ENCODE results near the gene EZR. TPM values are rescaled to one million over a fixed set of nuclear protein-coding genes. Genes with fewer than 3 reads are reported as not detected.

Gene EZR
- total and polyA plus RNA-seq, 2 of the 8 experiments (the other 6 are each of a cell fraction or from before 2014, with no cell fraction given), result 122 to 286 TPM

DNA sequence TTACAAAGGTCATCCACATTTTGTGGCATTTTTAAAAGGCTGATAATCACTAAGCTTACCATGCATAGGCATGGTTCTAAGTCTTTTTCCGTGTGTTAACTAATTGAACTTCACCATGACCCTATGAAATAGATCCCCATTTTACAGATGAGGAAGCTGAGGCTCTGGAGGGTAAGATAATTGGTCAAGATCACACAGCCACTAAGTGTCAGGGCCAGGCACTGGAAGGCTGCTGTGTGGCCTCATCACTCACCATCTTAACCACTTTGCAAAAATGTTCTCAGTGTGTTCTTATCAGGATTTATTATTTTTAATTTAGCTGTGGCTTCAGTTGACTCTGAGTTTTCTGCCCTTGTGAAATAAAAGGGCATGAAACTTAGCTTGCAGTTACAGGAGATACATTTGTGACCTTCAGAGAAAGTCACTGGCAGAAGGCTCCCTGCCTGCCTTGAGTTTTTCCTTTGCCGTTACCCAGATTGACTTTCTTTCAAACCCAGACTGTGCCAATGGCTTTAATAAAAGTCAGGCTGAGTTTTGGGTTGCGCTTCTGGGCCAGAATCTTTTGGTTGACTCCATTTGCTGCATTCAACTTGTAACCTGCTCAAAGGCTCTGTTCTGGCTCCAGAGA, 82.0 kb downstream of the EZR start:
- Histone ChIP-seq H4K5ac (ENCODE audit: insufficient read length, low read depth, low read length) (no peak overlapping the region), H3K4me1 (replicated peaks in 1 of 4; ENCODE audit: control insufficient read depth in 3 of 4, insufficient read depth in 4 of 4, low read length in 3 of 4) (no peaks in the 10 kb centered on the region), H4K20me1 (replicated peaks in 1 of 2; ENCODE audit: control insufficient read depth in 1 of 2, insufficient read depth in 2 of 2, low read length in 2 of 2) (no peaks in the 10 kb centered on the region), H3K9ac (replicated peaks in 1 of 4; ENCODE audit: extremely low read depth in 1 of 4, low read depth in 3 of 4, low read length in 3 of 4) (no peak overlapping the region), H3K9me3 (ENCODE audit: insufficient read depth in 2 of 2, low read depth in 1 of 2, low read length in 1 of 2) (peaks cover 3% of the 10 kb centered on the region in 2 experiments; a peak in 3 of 4 replicates), H2BK15ac (ENCODE audit: low read length) (no peak overlapping the region), H3K27ac (ENCODE audit: low read depth, low read length) (no peak overlapping the region), H3K23me2 (ENCODE audit: low read depth, low read length) (no peaks in the 10 kb centered on the region), H3K4me3 (ENCODE audit: extremely low read depth in 1 of 4, insufficient read depth in 2 of 4, low read depth in 3 of 4, low read length in 4 of 4) (no peak overlapping the region), H2BK12ac (ENCODE audit: low read depth, low read length) (no peak overlapping the region), H3K79me1 (ENCODE audit: low read depth, low read length) (no peaks in the 10 kb centered on the region), H3K56ac (replicated peaks; ENCODE audit: insufficient read length, low read depth, low read length) (no peak overlapping the region), H3K36me3 (ENCODE audit: control insufficient read depth in 2 of 4, insufficient read depth in 4 of 4, low read length in 3 of 4) (no peaks in the 10 kb centered on the region), H3K4ac (replicated peaks; ENCODE audit: insufficient read length, low read depth, low read length) (no peak overlapping the region), H3K27me3 (replicated peaks in 1 of 4; ENCODE audit: control insufficient read depth in 3 of 4, extremely low read depth in 1 of 4, insufficient read depth in 3 of 4, low read length in 3 of 4) (no peaks in the 10 kb centered on the region), H3K4me2 (ENCODE audit: insufficient read depth in 1 of 2, low read depth in 2 of 2, low read length in 2 of 2) (no peak overlapping the region), H4K91ac (replicated peaks; ENCODE audit: insufficient read length, low read length) (no peak overlapping the region), H2BK120ac (replicated peaks; ENCODE audit: low read depth, low read length) (no peak overlapping the region), H3K14ac (ENCODE audit: insufficient read length) (no peak overlapping the region), H3K18ac (ENCODE audit: extremely low read depth, low read length) (no peak overlapping the region), H3K79me2 (ENCODE audit: control insufficient read depth in 1 of 2, insufficient read depth in 2 of 2, low read length in 2 of 2) (no peaks in the 10 kb centered on the region), H2BK20ac (ENCODE audit: low read length) (no peak overlapping the region), H4K8ac (ENCODE audit: extremely low read depth, insufficient read depth, low read length) (no peak overlapping the region), H2AK5ac (ENCODE audit: low read depth, low read length) (no peak overlapping the region), H2BK5ac (ENCODE audit: low read depth, low read length) (no peak overlapping the region), H2AFZ (ENCODE audit: low read length) (no peak overlapping the region), H3K23ac (ENCODE audit: insufficient read length) (no peak overlapping the region)
- DNase-seq (ENCODE audit: low read depth in 1 of 2, low spot score in 2 of 2) (no peak), FAIRE-seq (no peak)
- ChIA-PET CTCF (ENCODE audit: partially characterized antibody) (interaction anchor here (0.9 to 1.7 kb wide), 3 partner anchors 12 to 272 kb away, joined by 3 read pairs; no protein-coding TSS in a partner anchor), POLR2A (ENCODE audit: partially characterized antibody) (interaction anchor here (1.6 to 1.8 kb wide), 2 partner anchors 11 to 27 kb away, joined by 3 to 5 read pairs; no protein-coding TSS in a partner anchor)
- WGBS, 2 experiments (ENCODE audit: extremely low coverage in 1 of 2, insufficient coverage in 1 of 2, insufficient read length in 1 of 2, insufficient replicate concordance in 2 of 2, low coverage in 1 of 2, low lambda C conversion rate in 2 of 2, missing lambda C conversion rate in 1 of 2), result 95% methylated on average over 3 of the region's 3 CpGs; no CpG with 5 or more reads in 1 of the 2 experiments
- TF ChIP-seq BCL11A (IDR thresholded peaks at IDR 0.05; ENCODE audit: low read depth in 2 of 2, low read length in 2 of 2), result no peak
